HEK293T (cell line): Measurements from ENCODE around the gene SLAMF8.

Source experiments
- CTCF ChIA-PET: fragments of 350-600 bp; formaldehyde crosslinking; extraction: SDS; loops from one replicate; lab custom pipeline; 2021; ENCODE audit warnings: antibody characterized with exemption, inconsistent platforms; lab: Yijun Ruan, JAX
- POLR2A ChIA-PET: fragments of 350-600 bp; formaldehyde crosslinking; extraction: SDS; loops from one replicate; lab custom pipeline; 2020; ENCODE audit warnings: antibody characterized with exemption, inconsistent platforms; lab: Yijun Ruan, JAX
- DNase-seq: peaks from one replicate; pipeline ENCODE4 v3.0.0; 2012; ENCODE audit warnings: mixed read lengths; ENCODE audit errors: extremely low spot score
- ARNT ChIP-seq: fragments of 450-650 bp; IDR thresholded peaks from 2 replicates; pipeline ENCODE4 v1.6.1; 2017; ENCODE audit warnings: mild to moderate bottlenecking
- BHLHE40 ChIP-seq: fragments of 450-650 bp; IDR thresholded peaks from 2 replicates; pipeline ENCODE4 v1.6.1; 2016; ENCODE audit warnings: mild to moderate bottlenecking, moderate library complexity, borderline replicate concordance
- CTBP1 ChIP-seq: fragments of 450-650 bp; IDR thresholded peaks from 2 replicates; pipeline ENCODE4 v1.6.1; 2016; ENCODE audit warnings: borderline replicate concordance
- ELF4 ChIP-seq: fragments of 450-650 bp; IDR thresholded peaks from 2 replicates; pipeline ENCODE4 v1.6.1; 2017; ENCODE audit warnings: antibody characterized with exemption
- FOXA1 ChIP-seq: fragments of 450-650 bp; IDR thresholded peaks from 2 replicates; pipeline ENCODE4 v1.6.1; 2016; ENCODE audit warnings: mild to moderate bottlenecking
- FOXK2 ChIP-seq: fragments of 450-650 bp; IDR thresholded peaks from 2 replicates; pipeline ENCODE4 v1.6.1; 2016; ENCODE audit warnings: mild to moderate bottlenecking
- FOXM1 ChIP-seq: fragments of 450-650 bp; IDR thresholded peaks from 2 replicates; pipeline ENCODE4 v1.6.1; 2017; ENCODE audit warnings: mild to moderate bottlenecking, borderline replicate concordance
- HDGF ChIP-seq: fragments of 450-650 bp; IDR thresholded peaks from 2 replicates; pipeline ENCODE4 v1.6.1; 2017; ENCODE audit warnings: antibody characterized with exemption, borderline replicate concordance
- L3MBTL2 ChIP-seq: fragments of 450-650 bp; conservative IDR thresholded peaks from 2 replicates; pipeline ENCODE4 v1.6.1; 2016; ENCODE audit warnings: mild to moderate bottlenecking
- LEF1 ChIP-seq: fragments of 450-650 bp; IDR thresholded peaks from 2 replicates; pipeline ENCODE4 v1.6.1; 2017; ENCODE audit warnings: mild to moderate bottlenecking, borderline replicate concordance
- NFRKB ChIP-seq: fragments of 450-650 bp; IDR thresholded peaks from 2 replicates; pipeline ENCODE4 v1.6.1; 2016; ENCODE audit warnings: mild to moderate bottlenecking, moderate library complexity
- SP1 ChIP-seq: fragments of 450-650 bp; IDR thresholded peaks from 2 replicates; pipeline ENCODE4 v1.6.1; 2017
- SUZ12 ChIP-seq: fragments of 450-650 bp; IDR thresholded peaks from 2 replicates; pipeline ENCODE4 v1.6.1; 2016; ENCODE audit warnings: mild to moderate bottlenecking
- TARDBP ChIP-seq: fragments of 450-650 bp; IDR thresholded peaks from 2 replicates; pipeline ENCODE4 v1.6.1; 2016
- ZNF384 ChIP-seq: fragments of 450-650 bp; IDR thresholded peaks from 2 replicates; pipeline ENCODE4 v1.6.1; 2016
- TF ChIP-seq, protein P1 (sequence below): fragments of 450-650 bp; IDR thresholded peaks from 2 replicates; pipeline ENCODE4 v1.6.1; 2016

The SLAMF8 gene

DNA sequence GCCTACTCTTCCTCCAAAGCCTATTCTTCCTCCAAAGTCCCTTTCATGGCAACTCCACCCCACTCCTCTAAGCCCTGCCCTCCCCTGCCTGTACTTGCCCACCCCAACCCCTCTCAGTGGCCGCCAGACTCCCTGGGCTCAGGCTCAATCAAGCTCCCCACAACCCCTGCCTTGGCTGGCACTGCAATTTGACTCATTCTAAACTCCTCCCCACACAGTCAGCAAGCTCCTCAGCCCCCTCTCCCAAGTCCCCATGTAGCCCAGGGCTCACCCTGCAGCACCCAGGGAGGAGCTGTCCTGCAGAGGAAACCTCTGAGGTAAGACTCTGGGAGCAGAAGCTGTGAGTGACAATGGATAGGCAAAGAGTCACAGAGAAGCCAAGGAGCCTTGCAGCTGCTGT is 39.4 kb downstream of the SLAMF8 start:
- ChIA-PET POLR2A (no interaction called here), CTCF (interaction anchor here (0.6 kb wide), 1 partner anchor 1831 kb away, joined by 3 read pairs; no protein-coding TSS in a partner anchor)
- no peak for DNase-seq
- TF ChIP-seq FOXA1 (no peak), FOXM1 (no peak), L3MBTL2 (no peak), TARDBP (no peak), FOXK2 (no peak), LEF1 (no peak), BHLHE40 (no peak), CTBP1 (no peak), ELF4 (no peak), HDGF (no peak), ARNT (no peak), NFRKB (no peak), SUZ12 (no peak), ZNF384 (no peak), SP1 (no peak)
- TF ChIP-seq, protein P1, sequence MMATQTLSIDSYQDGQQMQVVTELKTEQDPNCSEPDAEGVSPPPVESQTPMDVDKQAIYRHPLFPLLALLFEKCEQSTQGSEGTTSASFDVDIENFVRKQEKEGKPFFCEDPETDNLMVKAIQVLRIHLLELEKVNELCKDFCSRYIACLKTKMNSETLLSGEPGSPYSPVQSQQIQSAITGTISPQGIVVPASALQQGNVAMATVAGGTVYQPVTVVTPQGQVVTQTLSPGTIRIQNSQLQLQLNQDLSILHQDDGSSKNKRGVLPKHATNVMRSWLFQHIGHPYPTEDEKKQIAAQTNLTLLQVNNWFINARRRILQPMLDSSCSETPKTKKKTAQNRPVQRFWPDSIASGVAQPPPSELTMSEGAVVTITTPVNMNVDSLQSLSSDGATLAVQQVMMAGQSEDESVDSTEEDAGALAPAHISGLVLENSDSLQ = no peak

DNA sequence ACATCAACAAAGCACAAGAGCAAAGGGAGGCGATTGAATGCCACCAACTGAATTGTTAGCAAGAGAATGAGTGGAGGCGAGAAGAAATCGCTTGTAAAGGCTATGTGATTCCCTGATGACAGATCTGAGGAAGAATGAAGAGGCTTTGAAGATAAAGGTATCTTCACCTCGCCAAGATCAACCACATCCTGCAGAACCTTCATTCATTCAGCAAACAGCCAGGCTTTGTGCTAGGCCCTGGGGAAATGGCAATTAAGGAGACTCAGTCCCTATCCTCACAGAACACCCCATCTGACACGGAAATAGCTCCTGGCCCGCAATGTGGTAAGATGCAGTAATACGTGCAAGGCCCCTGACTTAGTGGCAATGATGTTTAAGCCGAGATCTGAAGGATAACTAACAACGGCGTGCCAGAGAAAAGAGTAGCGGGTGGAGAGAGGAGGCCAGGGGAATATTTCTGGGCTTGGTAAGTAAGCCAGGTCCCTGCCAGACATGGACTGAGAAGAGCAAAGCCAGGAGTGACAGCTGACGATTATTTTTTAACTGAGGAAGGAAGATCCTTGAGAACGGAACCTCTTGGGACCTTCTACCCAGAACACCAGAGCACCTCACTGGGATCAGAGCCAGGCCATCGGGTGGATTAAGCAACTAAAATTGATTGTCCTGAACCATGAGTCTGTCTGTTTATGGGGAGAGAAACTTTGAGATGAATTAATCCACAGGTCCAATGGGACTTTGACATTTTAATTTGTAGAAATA is 40.4 kb downstream of the SLAMF8 start:
- TF ChIP-seq, protein P1 = no peak
- TF ChIP-seq SP1 = no peak
- TF ChIP-seq NFRKB = no peak
- no peak for TF ChIP-seq SUZ12
- ChIA-PET CTCF (no interaction called here), POLR2A (no interaction called here)
- DNase-seq = no peak

DNA sequence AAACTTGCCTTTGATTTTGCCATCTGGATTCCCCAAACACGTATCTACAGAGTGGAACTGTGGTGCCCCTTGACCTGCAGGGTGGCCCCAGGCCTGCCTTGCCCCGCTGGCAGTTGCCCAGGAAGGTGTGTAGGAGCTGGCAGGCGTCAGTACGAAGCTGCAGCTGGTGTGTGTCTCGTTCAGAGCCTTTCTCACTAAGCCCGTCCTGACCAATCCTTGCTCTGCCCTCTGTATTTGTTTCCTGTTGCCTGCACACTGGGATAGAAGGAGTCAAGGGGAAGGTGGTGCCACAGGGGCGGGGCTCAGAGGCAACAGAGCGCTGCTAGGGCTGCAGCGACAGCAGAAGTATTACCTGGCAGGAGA is 41.0 kb downstream of the SLAMF8 start:
- ChIA-PET POLR2A (no interaction called here), CTCF (no interaction called here)
- DNase-seq = no peak
- TF ChIP-seq ELF4 (no peak), NFRKB (no peak), FOXK2 (no peak), TARDBP (no peak), ZNF384 (no peak), BHLHE40 (no peak), ARNT (no peak), LEF1 (no peak), SP1 (no peak)
- TF ChIP-seq, protein P1 = no peak

DNA sequence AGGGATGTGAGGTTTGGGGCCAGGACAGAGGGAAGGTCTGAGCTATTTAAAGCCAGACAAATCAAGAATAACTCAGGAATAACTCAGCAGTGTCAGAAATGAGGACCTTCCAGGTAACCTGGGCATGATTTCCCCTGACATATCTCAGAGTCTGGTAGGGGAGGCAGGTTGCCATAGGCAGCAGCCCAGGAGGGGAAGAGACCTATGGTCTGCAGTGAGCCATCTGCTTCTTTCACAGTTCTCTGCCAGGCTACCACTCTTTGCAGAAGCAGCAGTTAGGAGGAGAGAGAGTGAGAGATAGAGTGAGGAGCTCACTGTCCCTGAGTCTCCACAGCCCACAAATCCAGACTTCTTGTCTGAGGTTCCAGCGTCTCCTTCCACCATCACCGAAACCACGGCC is 42.1 kb downstream of the SLAMF8 start:
- no peak for DNase-seq
- ChIA-PET CTCF (no interaction called here), POLR2A (no interaction called here)
- TF ChIP-seq L3MBTL2 (no peak), ELF4 (no peak), ZNF384 (no peak), HDGF (no peak), CTBP1 (no peak), NFRKB (no peak), BHLHE40 (no peak), FOXM1 (no peak), ARNT (no peak), FOXA1 (no peak), SUZ12 (no peak)

DNA sequence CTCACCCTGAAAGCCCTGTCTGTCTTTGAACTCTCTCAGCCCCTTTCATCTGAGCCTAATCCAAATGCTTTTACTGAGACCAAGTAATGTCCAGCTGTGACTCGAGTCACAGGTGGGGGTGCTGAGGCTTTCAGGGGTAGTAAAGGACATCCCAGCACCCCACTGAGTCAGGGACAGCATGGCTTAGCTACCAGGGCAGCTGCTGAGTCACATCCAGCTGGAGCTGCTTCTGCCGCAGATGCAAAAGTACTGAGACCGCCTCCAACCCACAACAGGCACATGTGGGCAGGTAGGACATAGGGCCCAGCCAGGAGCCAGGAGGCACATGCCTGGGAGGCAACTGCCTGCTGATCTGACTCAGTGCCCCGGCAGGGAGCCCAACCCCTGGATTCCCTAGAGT is 42.5 kb downstream of the SLAMF8 start:
- TF ChIP-seq NFRKB (no peak), FOXM1 (no peak), FOXK2 (no peak), HDGF (no peak), TARDBP (no peak), L3MBTL2 (no peak), BHLHE40 (no peak), ARNT (no peak), CTBP1 (no peak), LEF1 (no peak), FOXA1 (no peak), ELF4 (no peak), SP1 (no peak), SUZ12 (no peak), ZNF384 (no peak)
- TF ChIP-seq, protein P1 = no peak
- no peak for DNase-seq
- ChIA-PET CTCF (no interaction called here), POLR2A (no interaction called here)

DNA sequence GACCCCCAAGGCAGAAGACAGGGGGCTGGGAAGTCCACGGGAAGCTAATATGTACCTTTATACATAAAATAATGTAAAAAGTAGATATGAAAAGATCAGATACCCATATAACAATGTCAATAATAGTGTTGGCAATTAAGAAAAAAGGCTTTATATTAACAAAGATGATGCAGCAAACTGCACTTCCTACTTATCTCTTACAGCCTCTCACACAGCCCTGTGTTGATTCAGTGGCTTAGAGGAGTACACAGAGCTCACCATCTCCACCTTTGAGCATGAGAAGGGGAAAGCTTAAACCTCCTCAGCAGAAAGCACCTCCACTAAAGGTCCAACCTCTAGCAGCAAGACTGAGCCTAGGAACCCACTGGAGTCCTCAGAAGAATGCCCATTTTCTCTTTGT is 42.9 kb downstream of the SLAMF8 start:
- POLR2A ChIA-PET = no interaction called here
- TF ChIP-seq HDGF = no peak
- TF ChIP-seq FOXK2 = no peak
- TF ChIP-seq NFRKB = no peak
- DNase-seq = no peak
- CTCF ChIA-PET = no interaction called here
